SK-MEL-5 (cell line): ENCODE results near the gene LRRC43. TPM values are rescaled to one million over a fixed set of nuclear protein-coding genes. Genes with fewer than 3 reads are reported as not detected.
"Not testable (repeated sequence)": the region's sequence is repeated elsewhere in the genome, so short reads cannot be mapped to it uniquely, and the experiment has no call there.

Experiments
- DNase-seq: peaks from one replicate; pipeline ENCODE4 v3.0.0-alpha.2; 2016; ENCODE audit warnings: low read depth, low spot score
- in situ Hi-C: cut with HindIII; loops from 2 replicates; pipeline ENCODE4 v1.10.0; 2016; ENCODE audit warnings: low sequenced_read_pairs, high pct_unique_total_duplicates, low pct_unique_long_range_greater_than_20kb
- total RNA-seq: library from RNA; depleted of rRNA; stranded (reverse); fragments of >200 nt; shearing (Covaris generic); gene quantifications from 2 replicates; pipeline ENCODE4 v1.2.3, GENCODE V29; 2014

LRRC43 gene
- total RNA-seq, 1 experiment from 2014 or later = not detected

GRCh38 chr12:122147514-122148290 is 35.2 kb upstream of the LRRC43 start:
- DNase-seq = no peak
- in situ Hi-C loops = no loop called here

- no peak for DNase-seq
- in situ Hi-C loops = no loop called here
Observed at GRCh38 chr12:122148657-122149056, 34.3 kb upstream of the LRRC43 start.

DNA sequence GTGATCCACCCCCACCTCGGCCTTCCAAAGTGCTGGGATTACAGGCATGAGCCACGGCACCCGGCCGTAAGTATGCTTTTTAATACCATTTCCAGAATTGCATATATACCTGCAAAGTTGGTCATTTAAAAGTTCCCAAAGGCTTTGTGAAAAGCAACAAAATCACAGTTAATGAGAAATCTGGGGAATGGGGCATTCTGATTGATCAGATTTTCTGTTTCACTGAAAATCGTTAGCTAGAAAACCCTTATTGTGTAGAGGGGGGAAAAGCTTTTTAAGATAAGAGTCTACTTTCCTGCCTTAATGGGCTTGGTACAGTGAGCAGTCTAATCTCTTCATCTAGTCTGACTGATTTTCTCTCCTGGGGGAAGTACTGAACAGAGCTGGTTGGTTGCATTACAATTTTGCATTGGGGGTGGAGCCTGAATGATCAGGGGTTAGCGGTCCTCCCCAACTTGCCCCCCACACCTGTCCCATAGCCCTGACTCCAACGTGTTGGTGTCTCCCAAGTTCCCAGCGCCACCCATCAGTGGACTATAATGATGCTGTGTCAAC is 32.7 kb upstream of the LRRC43 start:
- in situ Hi-C loops = no loop called here
- DNase-seq = no peak

DNA sequence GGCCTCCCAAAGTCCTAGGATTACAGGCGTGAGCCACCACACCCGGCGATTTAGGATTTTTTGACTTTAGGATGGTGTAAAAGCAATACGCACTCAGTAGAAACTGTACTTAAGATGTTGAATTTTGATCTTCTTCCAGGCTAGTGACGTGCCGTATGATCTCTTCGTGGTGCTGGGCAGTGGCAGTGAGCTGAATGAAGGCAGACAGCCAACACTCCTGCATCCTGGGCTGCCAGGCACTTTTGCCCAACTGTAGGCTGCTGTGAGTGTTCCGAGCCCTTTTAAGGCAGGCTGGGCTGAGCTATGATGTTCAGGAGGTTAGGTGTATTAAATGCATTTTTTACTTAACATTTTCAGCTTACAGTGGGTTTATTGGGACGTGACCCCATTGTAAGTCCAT is 30.2 kb upstream of the LRRC43 start:
- in situ Hi-C loops = no loop called here
- no peak for DNase-seq

GRCh38 chr12:122155705-122156104 is 27.2 kb upstream of the LRRC43 start:
- DNase-seq = no peak
- in situ Hi-C loops = no loop called here

- in situ Hi-C loops = no loop called here
- DNase-seq = no peak
Observed at GRCh38 chr12:122158700-122159285, 24.1 kb upstream of the LRRC43 start.

DNA sequence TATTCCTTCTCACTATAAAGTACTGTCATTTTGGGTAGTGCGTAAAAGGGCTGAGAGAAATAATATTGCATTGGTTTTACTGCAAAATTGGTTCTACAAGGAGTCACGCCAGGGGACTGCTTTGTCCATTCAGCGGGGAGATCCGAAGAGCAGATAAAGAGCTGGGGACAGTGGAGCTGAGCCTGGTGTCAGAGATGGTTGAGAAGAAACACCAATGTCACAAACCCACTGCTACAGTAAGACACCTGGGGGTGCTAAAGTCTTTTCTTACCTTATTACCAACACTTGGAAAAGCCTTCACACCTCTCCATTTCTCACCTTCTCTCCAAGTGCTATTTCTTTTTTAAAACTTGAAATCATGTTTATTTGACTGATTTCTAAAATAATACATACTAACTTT is 23.0 kb upstream of the LRRC43 start:
- in situ Hi-C loops = no loop called here
- no peak for DNase-seq

DNA sequence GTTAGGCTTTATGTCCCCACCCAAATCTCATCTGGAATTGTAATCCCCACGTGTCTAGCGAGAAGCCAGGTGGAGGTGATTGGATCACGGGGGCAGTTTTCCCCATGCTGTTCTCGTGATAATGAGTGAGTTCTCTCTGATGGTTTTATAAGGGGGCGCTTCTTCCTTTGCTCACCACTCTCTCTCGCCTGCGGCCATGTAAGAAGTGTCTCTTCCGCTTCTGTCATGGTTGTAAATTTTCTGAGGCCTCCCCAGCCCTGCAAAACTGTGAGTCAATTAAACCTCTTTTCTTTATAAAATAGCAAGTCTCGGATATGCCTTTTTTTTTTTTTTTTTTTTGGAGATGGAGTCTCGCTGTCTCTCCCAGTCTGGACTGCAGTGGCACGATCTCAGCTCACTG is 22.2 kb upstream of the LRRC43 start:
- DNase-seq = no peak
- in situ Hi-C loops = no loop called here

- DNase-seq = no peak
- in situ Hi-C loops = no loop called here
Observed at GRCh38 chr12:122161682-122162081, 21.2 kb upstream of the LRRC43 start.

GRCh38 chr12:122162976-122163375 is 19.9 kb upstream of the LRRC43 start:
- in situ Hi-C loops = no loop called here

DNA sequence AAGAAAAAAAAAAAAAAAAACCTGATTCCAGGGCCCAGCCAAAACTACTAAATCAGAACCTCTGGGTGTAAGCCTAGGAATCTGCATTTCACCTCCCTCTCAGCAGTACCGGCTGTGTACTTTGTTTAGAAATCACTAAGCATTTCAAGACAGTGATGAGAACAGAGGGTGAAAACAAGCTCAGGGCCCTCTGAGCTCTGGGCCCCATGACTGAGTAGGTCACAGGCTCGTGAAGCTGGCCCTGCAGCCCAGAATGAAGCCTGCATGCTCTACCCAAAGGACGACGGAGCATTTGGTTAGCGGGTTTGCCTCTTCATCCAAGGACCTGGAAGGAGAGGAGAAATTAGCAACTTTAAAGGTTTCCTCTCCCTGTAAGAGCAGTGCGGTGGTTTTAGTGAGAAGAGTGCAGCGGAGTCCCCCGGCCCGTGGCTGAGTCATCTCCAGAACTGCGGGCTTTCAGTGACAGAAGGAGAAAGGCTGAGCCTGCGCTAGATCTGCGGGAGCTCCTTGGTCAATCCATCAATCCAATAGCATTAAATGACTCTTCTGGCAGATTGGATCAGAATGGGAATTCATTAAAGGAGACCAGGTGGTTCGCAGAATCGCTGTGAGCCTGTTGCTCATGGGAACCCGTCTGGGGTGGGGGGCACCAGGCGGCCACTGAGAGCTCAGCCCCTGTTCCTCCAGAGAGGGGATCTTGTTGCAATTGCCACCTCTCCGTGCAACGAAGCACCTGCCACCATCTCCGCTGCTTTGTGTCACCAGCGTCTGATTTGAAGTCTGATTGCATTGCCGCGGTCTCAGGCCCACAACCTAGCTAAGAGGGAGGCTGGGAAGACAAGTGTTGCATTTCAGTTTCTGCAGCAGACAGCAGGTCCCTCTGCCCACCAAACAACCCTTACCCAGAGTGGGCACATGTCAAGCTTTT is 16.2 kb upstream of the LRRC43 start:
- DNase-seq = no peak
- in situ Hi-C loops = no loop called here

More at GRCh38 chr12:122162976-122163375, 19.9 kb upstream of the LRRC43 start:
- DNase-seq = no peak

DNA sequence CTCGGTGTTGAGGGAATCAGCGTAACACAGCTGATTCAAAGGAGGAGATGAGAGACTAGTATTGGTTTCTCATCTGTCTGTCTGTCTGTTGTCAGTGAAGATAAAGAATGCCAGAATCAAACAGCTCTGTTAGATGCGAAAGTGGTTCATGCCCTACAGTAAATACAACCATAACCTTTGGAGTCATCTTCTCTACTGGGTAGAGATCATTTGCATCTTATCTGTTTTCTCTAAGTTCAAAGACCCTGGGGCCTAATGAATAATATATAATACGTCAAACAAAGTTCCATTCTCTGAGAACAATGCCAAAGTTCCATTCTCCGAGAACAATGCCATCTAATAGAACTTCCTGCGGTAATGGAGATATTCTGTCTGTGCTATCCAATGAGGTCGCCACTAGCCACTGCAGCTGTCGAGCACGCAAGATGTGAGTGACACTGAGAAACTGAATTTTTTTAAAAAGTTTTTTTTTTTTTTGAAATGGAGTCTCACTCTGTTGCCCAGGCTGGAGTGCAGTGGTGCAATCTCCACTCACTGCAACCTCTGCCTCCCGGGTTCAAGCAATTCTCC is 15.5 kb upstream of the LRRC43 start:
- DNase-seq = no peak
- in situ Hi-C loops = no loop called here

- DNase-seq = no peak
- in situ Hi-C loops = no loop called here
Observed at GRCh38 chr12:122168492-122168891, 14.4 kb upstream of the LRRC43 start.

GRCh38 chr12:122171399-122171798 is 11.5 kb upstream of the LRRC43 start:
- in situ Hi-C loops = no loop called here
- DNase-seq = no peak

DNA sequence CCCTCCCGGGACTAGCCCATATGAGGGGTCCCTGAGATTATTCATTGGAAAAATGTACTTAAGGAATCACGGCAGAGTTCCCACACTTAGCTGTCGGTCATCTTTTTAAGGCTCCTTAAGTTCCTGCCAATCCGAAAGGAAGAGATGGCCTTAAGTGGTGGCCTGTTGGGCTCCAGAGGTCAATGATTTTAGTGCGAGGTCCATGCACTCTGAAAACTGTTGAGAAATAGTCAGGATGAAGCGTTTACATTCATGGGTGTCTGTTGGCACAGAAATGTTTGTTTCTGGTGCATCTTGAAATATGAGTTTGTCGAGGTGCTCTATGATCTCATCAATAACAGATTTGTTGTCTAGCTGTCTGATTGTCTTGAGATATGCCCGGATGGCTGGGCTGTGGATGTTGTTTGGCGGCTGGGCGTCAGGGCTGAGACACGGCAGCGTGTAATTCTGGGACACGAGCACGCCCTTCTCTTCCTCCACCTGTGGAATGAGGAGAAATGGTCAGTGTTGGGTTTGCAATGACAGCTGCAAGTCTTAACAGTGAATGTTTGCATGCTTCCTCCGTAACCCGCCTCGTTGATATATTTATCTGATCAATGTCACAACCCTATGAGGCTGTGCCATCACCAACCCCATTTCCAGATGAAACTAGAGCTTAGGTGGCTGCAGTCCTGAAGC is 10.5 kb upstream of the LRRC43 start:
- in situ Hi-C loops = no loop called here
- no peak for DNase-seq

GRCh38 chr12:122174155-122174845 is 8.6 kb upstream of the LRRC43 start, which contains the start of gene IL31:
Gene IL31, minus strand, starts transcription at chr12:122174221. Its CDS starts 49 bp downstream, at chr12:122174172.
- in situ Hi-C loops = no loop called here
- DNase-seq = no peak

DNA sequence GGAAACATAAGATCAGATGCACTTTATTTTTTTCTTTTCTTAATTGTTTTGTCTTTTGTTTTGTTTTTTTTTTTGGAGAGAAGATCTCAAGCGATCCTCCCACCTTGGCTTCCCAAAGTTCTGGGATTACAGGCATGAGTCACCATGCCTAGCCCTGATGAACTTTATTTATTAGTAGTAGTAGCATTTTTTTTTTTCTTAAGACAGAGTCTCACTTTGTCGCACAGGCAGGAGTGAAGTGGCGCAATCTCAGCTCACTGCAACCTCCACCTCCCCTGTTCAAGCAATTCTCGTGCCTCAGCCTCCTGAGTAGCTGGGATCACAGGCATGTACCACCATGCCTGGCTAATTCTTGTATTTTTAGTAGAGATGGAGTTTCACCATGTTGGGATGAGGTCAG is 6.5 kb upstream of the LRRC43 start:
- in situ Hi-C loops, DNase-seq: not testable (repeated sequence)
